HG03060 (cell line): ENCODE results near the gene AGFG2.
"Not testable (repeated sequence)": the region's sequence is repeated elsewhere in the genome, so short reads cannot be mapped to it uniquely, and the experiment has no call there.

Source experiments
- ATAC-seq: cut with Tn5 transposase; IDR thresholded peaks from one replicate; pipeline ENCODE4 v1.9.1; 2021; ENCODE audit warnings: low read depth, moderate number of reproducible peaks; ENCODE audit not compliant: unreplicated experiment

Gene AGFG2

DNA sequence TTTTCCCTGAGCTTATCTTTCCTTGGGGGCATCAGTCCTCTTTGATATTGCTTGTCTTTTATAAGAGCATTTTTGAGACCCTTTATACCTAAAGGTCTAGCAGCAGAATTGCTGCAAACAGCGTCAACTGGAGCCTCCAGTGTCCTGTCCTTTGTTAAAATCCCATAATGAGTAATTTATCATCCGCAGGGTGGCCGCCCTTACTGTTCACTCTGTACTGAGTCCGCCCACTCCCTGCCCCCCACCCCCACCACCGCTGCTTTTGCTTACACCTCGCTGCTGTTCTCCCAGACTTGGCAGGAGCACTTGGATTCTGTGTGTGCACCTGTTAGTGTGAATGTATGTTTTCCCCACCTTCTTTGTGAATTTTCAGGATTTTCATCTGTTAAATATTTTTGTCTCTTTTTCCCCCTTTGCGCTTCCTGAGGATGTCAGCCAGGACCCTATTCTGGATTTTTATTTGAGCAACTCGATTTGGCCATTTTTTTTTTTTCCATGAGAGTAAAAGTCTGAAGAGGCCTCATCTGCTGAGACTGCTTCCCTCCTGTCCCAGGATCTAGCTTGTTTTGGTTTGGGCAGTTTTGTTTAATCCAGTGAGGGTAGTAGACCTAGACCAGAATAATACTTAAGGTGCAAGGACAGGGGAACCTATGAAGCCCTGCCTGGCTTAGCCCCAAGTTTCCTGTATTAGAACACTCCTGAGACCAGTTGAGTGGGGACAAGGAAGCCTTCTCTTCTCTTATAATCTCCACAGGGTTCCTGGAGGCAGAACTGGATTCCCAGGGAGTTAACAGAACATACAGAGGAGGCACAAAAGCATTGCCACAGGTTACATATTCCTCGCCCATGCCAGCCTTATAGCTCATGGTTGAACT, 8.2 kb downstream of the AGFG2 start:
- no peak for ATAC-seq

DNA sequence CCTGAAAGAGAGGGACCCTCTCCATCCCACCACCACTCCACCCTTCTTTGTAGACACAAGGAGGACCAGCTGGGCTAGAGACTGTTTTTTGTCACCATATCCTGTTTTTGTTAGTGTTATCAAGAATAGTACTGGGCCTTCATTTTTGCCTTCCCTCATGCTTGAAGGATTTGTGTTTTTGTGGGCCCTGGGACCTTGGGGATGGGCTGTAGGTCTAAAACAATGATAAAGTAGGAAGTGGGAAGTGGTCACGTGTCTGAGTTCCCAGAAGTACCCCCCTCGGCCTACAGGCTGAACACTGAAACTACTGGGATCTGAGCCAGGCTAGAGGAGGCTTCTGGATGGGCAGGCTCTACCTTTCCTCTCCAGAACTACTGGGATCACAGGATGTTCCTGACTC, 8.9 kb downstream of the AGFG2 start:
- no peak for ATAC-seq

DNA sequence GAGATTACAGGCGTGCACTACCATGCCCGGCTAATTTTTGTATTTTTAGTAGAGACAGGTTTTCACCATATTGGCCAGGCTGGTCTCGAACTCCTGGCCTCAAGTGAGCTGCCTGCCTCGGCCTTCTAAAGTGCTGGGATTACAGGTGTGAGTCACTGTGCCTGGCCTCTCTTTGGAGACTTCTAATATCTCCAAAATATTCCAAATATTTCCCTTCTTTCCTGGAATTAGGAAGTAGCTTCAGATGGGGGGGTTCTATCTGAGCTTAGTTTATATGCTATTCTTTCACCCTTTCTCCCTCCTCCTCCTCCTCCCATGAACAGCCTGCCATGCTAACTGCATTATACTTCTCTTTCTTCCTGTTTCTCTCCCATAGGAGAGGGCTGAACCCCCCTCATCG, 9.4 kb downstream of the AGFG2 start:
- not testable (repeated sequence) for ATAC-seq

DNA sequence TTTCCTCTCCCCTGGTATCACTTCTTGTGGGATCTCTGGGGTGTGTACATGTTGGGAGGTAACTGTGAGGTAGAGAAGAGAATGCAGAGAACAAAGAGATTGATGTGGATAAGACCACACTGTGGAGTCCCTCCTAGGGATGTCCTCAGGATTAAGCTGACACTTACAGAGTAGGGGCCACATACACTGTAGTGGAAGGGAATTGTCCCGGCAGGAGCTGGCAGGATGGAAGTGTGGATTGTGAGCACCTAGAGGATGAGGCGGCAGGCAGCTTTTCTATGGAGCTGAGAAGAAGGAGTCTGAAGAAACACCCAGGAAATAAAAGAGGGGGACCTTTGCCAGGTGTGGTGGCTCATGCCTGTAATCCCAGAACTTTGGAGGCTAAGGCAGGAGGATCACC, 13.5 kb downstream of the AGFG2 start:
- ATAC-seq, result no peak

DNA sequence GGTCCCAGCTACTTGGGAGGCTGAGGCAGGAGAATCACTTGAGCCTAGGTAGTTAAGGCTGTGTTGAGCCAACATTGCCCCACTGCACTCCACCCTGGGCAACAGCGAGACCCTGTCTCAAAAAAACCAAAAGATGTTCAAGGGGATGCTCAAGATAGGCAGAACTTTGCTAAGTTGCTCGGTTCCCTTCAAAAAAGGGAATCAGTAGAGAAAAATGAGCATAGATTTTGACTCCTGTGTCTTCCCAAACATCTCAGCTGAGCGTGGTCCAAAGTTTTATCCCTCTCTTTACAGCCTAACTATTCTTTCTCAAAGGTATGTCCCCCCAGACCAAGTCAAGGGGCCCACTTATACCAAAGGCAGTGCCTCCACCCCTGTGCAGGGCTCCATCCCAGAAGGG, 14.0 kb downstream of the AGFG2 start:
- ATAC-seq, result no peak

DNA sequence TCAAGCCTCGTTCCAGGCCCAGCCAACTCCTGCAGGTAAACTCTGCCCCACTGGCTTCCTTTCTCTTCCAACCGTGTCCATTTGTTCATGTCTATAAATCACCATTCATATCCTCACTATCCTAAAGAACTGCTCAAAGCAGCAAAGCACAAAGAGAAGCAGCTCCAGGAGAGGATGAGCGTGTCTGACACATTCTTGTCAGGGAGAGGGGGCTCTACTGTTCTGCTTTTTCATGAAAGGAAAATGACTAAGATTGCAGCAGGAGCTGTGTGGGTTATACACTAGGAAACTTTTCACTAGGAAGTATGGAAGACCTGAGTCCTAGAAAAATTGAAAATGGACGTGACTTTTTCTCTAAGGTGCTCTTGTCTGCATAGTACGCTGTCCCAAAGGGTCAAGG, 16.7 kb downstream of the AGFG2 start:
- ATAC-seq, result no peak

DNA sequence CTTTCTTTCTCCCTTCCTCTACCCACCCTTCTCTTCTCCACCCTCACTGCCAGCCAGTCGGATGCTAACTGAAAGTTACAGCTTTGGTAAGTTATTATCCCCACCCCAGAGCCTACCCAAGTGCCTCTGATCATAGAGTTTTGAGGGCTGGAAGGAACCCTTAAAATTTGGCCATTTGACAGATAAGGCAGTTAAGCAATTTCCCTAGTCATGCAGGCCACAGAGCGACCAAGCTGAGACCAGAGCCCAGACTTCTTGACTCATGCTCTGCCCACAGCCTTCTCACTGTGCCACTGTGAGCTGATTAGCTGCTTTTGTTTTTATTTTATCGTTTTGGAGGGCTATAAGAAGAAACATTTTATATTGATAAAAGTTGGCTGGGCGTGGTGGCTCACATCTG, 17.5 kb downstream of the AGFG2 start:
- ATAC-seq, result no peak

DNA sequence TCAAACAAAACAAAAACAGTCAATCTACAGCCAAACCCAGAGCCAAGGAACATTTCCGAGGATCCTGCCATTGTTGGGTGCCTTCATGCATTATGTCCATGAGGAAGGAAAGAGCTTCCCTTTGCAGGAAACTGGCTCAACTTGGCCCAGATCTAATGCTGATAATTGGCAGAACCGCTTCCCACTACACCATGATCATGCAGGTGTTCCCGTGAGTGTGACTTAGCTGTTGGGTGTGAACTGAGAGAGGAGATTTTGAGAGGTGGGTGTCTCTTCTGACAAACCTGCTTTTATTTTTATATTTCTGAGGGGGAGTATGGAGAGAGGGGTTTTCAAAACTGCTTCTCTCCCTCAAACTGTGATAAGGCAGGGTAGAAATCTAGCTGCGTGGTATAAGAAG, 20.1 kb downstream of the AGFG2 start:
- no peak for ATAC-seq

DNA sequence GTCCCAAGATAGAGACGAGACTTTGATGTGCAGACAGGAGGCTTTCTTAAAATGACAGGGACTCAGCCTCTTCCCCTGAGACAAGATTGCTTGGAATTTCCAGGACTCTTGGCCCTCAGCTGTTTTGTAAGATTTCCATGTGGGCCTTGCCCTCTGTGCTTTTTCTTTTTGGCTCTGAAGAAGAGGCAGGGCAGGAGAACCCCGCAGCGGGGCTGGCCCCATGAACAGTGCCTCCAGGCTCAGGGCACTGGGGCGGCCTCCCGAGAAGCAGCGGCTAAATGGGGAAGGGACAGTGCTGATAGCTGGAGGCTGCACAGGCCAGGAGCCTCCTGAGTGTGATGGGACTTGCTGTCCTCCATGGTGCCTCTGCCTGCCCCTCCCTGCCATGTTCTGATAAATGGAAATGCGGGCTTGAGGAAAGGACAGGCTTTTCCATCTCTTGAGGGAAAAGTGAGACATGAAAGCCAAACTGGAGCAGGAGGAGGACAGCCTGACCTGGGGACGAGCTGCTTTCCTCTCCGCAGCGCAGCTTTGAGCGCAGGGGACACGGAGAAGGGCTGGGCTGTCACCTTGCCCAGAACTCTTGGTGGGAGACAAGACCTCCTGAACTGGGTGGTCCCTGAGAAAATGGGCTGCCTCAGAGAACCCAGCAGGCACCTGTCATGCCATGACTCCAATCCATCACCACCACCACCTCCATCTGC, 22.6 kb downstream of the AGFG2 start:
- no peak for ATAC-seq

DNA sequence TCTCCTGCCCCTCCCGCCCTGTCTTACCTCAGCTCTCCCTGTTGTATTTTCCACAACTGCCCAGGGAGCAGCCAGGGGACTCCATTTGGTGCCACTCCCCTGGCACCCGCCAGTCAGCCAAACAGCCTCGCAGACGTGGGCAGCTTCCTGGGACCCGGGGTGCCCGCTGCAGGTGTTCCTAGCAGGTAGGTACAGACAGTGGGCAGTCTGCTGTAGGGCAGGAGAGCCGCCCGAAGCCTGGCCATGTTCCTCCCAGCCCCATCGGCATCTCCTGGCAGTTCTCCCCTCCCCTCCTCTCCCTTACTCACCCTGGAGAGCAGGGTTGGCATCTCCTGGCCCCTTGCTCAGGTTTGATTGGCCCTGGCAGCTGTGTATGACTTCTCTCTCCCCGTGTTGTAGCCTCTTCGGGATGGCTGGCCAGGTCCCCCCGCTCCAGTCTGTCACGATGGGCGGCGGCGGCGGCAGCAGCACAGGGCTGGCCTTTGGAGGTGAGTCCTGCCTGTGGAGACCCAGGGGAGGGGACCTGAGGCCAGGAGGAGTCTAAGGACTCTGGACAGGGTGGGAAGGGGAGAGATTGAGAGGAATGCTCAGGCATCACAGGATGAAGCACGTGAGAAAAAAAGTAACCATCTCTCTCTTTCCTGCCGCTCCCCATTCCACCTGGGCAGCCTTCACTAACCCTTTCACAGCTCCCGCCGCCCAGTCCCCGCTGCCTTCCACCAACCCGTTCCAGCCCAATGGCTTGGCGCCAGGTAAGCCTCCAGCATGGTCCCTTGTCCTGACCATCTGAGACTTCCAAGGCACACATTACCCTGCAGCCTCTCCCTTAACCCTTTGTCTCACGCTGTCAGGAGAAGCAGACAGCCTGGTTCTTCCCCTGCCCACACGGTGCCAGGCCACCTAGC, 23.4 kb downstream of the AGFG2 start:
- no peak for ATAC-seq

DNA sequence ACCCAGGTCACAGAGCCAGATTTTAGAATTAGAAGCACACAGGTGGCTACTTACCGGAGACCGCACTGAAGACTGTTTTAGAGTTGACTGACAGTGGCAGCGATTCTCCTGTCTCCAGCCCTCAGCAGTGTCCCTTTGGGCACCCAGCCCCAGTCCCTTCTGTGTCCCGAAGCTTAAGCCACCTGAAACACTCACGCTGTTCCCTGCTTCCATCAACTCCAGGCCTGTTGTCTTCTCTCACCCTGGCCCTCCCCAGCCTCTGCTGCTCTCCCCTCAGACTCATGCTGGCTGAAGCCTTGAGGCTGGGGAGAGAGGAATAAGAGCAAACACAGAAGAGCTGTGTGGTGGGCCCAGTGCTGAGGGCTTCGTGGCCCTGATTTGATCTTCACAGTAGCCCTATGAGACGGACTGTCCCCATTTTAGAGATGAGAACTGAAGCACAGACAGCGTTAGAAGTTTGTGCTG, 24.1 kb downstream of the AGFG2 start:
- ATAC-seq, result no peak

DNA sequence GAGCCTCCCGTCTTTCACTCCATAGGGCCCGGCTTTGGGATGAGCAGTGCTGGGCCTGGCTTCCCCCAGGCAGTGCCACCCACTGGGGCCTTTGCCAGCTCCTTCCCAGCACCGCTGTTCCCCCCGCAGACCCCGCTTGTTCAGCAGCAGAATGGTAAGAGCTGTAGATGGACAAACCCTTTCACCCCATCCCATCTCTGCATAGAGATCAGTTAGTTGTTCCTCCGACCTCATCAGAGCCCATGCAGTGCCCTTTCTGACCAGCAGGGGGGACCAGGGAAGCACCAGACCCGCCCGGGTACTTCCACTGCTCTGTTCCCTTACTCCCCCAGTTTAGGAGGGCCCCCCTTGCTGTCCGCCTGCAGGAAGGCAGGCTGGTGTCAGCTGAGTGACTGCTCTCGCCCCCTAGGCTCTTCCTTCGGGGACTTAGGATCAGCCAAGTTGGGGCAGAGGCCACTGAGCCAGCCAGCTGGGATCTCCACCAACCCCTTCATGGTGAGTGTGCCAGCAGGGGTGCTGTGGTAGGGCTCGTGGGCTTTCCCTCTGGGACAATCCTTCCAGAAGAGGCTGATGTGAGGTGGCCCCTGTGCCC, 24.9 kb downstream of the AGFG2 start:
- ATAC-seq, result no peak

DNA sequence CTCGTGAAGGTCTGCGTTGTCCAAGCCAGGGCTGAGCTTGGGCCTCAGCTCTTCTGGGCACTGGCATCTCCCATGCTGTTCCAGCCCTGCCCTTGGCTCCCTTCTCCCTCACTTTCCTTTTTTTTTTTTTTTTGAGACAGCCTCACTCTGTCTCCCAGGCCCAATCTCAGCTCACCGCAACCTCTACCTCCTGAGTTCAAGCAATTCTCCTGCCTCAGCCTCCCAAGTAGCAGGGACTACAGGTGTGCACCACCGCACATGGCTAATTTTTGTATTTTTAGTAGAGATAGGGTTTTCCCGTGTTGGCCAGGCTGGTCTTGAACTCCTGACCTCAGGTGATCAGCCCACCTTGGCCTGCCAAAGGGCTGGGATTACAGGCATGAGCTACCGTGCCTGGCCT, 25.4 kb downstream of the AGFG2 start:
- ATAC-seq, result not testable (repeated sequence)

DNA sequence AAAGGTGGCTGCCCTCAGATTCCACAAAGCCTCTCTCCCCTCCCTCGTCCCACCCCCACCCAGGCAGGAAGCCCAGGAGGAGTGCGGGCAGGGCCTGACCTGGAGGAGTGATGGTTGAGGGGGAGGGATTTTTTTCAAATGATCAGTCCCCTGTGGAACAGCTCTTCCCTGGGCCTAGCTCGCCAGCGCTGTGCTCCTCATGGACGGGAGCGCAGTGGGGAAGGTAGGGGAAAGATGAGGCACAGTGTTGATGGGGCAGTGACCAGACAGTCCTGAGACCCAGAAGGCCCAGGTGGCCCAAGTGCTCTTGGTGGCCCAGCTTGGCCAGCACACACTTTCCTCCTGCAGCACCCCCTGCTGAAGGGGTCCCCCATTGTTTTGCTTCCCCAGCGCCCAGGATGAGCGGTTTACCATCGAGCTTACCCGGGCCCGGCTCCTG, 26.1 kb downstream of the AGFG2 start:
- no peak for ATAC-seq

DNA sequence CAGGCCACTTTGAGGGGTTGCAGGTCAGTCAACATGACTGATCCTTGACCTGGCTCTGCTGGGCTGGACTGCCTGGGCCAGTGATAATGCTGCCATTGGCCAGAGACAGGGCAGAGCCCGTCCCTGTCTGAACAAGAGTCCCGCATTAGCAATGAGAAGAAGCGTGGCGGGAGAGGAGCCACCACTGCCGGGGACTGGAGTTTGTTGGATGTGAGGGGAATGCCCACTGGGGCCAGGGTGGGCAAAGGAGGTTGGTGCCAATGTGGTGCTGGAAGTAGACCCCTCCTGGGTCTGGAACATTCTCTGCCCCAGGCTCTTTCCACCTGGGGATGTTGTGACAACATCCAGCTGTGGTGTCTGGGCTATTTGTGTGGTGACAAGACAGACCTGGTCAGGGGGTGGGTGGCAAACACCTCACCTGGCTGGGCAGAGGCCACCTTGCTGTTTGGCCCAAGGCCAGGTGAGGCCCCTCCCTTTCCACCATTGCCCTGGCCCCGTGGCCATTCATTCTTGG, 27.1 kb downstream of the AGFG2 start:
- ATAC-seq, result no peak

DNA sequence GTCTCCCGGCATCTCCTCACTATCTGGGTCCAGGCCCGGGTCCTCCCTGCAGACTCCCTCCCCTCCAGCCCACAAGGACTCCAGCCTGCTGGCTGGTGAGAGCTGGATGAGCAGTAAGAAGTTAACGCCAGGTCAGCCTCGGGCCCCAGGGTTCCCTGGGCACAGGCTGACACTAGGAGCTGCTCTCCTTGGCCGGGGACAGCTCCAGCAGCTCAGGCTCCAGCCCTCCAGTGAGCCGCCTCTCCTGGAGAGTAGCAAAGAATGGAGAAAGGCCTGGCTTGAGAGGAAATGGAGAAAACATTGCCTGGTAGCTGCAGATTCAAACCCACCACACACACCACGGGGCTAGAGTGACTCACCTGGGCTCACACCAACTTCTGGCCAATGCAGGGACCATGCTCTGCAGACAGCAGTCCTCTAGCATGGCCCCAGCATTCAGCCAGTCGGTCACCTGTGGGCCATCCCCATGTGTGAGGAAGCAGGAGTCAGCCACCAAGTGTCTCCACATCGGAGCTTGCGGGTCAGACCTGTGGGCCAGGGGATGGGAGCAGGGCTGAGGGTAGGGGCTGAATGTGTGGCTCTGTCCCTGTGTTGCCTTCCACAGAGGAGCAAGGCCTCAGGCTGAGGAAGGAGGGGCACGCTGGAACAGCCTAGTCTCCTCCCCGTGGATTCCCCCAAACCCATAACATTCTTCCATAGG, 28.2 kb downstream of the AGFG2 start:
- ATAC-seq, result no peak

DNA sequence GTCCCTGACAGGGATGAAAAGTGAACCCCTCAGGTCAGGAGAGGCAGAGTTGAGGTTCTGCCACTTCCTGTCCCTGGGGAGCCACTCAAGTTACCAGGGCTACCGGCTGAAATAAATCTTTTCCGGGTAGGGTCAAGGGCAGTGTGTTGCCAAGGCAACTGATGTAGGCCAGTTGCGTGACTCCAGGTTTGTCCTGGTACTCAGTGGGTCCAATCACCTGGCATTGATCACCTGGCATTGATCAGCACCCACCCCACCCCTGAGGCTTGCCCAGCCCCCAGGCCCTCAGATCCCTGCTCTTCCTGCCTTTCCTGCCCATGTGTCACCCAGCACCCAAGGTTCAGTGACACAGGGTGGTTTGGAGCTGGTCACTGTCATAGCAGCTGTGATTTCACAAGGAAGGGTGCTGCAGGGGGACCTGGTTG, 28.8 kb downstream of the AGFG2 start:
- ATAC-seq, result no peak

DNA sequence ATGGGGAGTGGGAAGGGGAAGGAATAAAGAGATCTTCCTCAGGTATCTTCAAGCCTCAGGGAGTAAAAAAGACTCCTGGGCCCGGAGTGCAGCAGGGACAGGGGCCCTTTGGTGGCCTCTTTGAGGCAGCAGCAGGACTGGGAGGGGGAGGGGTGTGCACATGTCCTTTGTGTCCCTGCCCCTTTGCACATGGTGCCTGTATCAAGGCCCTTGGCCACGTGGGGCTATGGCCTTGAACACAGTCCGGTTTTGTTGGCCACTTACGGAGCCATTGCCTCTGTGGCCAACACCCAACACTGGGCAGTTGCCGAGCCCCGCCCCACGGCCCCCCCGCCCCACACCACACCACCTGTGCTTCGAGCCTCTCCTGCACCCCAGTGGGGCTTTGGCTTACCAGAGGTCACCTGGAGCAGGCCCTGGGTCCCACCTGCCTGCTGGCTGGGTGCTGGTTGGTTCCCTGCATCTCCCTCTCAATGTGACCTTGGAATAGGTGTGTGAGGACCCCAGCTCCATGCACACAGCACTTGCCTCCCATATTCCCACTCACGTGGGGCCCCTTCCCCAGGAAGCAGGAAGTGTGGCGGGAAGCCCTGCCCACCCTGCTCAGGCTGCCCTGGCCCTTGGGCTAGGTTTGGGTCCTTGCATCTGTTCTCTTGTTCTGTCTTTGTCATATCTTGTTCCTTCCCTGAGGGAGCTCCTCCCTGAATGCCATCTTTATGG, 29.3 kb downstream of the AGFG2 start:
- ATAC-seq, result no peak
